ENCODE data around the gene COMP. TPM values are rescaled to one million over a fixed set of nuclear protein-coding genes. Genes with fewer than 3 reads are reported as not detected.

The COMP gene
- total RNA-seq, 1 experiment from 2014 or later: not detected

DNA sequence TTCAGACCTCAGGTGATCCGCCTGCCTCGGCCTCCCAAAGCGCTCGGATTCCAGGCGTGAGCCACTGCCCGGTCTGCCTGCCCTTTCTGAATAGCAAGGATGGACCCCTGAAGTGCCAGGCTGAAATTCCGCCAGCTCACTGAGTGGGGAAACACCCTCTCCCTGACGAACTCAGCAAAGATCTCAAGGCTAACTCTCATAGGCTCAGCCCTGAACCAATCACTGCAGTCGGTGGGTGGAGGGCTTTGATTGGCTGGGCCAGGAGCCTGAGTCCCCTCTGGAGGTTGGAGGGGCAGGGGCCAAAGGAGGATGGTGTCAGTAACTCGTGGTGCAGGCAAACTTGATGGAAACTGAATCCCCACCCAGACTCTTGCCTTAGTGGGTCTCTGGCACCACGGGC, 11.2 kb upstream of the COMP start:
- H3K4me1 ChIP-seq (ENCODE audit: control insufficient read depth in 1 of 2, insufficient read depth in 2 of 2, low read length in 2 of 2): no peaks in the 10 kb centered on the region
- H3K4me2 ChIP-seq (ENCODE audit: low read length): no peak overlapping the region
- no peak overlapping the region for H2AFZ ChIP-seq (ENCODE audit: low read depth, low read length, poor library complexity, severe bottlenecking)
- RAD21 ChIA-PET (ENCODE audit: low non-redundant PET in 1 of 2, low total read pairs in 2 of 2, uncharacterized antibody in 2 of 2, unreplicated experiment in 2 of 2): no interaction called here
- H3K9me2 ChIP-seq (ENCODE audit: insufficient read depth): no peaks in the 10 kb centered on the region
- CTCF ChIA-PET: no interaction called here
- no TSS peak for BruUV-seq (replicated peaks)
- H4K20me1 ChIP-seq (ENCODE audit: insufficient read depth): no peaks in the 10 kb centered on the region
- intact Hi-C loops (cut with micrococcal nuclease): no loop called here
- no peak overlapping the region for H3K9ac ChIP-seq (ENCODE audit: low read length)
- POLR2A ChIA-PET: no interaction called here
- no peak overlapping the region for H3K4me3 ChIP-seq (replicated peaks in 1 of 2; ENCODE audit: low read depth in 1 of 2, low read length in 2 of 2)
- no peaks in the 10 kb centered on the region for H3K79me2 ChIP-seq (ENCODE audit: insufficient read depth, low read length)
- no peaks in the 10 kb centered on the region for H3K36me3 ChIP-seq (ENCODE audit: control insufficient read depth in 1 of 2, insufficient read depth in 2 of 2, low read length in 2 of 2)
- ATAC-seq (peak; percentile 72), DNase-seq (ENCODE audit: low read depth, low spot score) (no peak)
- H3K27ac ChIP-seq (ENCODE audit: low read depth, low read length): no peak overlapping the region
- 0 out of 2 replicates have a peak, but pooled peaks cover 3% of the 10 kb centered on the region for H3K27me3 ChIP-seq (ENCODE audit: insufficient read depth, low read length)
- TF ChIP-seq EZH2phosphoT487 (IDR thresholded peaks at IDR 0.05; ENCODE audit: borderline replicate concordance) (no peak), SIN3A (IDR thresholded peaks at IDR 0.05; ENCODE audit: low read depth) (no peak), TCF7L2 (IDR thresholded peaks at IDR 0.05; ENCODE audit: borderline replicate concordance, extremely low read depth, insufficient read depth, insufficient read length) (no peak), ZFX (IDR thresholded peaks at IDR 0.05) (no peak), EZH2 (IDR thresholded peaks at IDR 0.05) (no peak), EGR1 (IDR thresholded peaks at IDR 0.05; ENCODE audit: low read depth) (no peak), RAD21 (IDR thresholded peaks at IDR 0.05; ENCODE audit: low read depth) (no peak), ZNF274 (IDR thresholded peaks at IDR 0.05; ENCODE audit: low read depth, low read length) (no peak), POLR2AphosphoS5 (IDR thresholded peaks at IDR 0.05; ENCODE audit: low read depth, low read length) (no peak), ELF1 (IDR thresholded peaks at IDR 0.05; ENCODE audit: borderline replicate concordance, low read depth) (no peak)
- TF ChIP-seq, protein P1, sequence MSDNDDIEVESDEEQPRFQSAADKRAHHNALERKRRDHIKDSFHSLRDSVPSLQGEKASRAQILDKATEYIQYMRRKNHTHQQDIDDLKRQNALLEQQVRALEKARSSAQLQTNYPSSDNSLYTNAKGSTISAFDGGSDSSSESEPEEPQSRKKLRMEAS (IDR thresholded peaks at IDR 0.05): no peak
- TF ChIP-seq, protein P2, sequence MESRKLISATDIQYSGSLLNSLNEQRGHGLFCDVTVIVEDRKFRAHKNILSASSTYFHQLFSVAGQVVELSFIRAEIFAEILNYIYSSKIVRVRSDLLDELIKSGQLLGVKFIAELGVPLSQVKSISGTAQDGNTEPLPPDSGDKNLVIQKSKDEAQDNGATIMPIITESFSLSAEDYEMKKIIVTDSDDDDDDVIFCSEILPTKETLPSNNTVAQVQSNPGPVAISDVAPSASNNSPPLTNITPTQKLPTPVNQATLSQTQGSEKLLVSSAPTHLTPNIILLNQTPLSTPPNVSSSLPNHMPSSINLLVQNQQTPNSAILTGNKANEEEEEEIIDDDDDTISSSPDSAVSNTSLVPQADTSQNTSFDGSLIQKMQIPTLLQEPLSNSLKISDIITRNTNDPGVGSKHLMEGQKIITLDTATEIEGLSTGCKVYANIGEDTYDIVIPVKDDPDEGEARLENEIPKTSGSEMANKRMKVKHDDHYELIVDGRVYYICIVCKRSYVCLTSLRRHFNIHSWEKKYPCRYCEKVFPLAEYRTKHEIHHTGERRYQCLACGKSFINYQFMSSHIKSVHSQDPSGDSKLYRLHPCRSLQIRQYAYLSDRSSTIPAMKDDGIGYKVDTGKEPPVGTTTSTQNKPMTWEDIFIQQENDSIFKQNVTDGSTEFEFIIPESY (IDR thresholded peaks at IDR 0.05; ENCODE audit: extremely low read depth, insufficient replicate concordance, low read length): no peak
- TF ChIP-seq, protein P3, sequence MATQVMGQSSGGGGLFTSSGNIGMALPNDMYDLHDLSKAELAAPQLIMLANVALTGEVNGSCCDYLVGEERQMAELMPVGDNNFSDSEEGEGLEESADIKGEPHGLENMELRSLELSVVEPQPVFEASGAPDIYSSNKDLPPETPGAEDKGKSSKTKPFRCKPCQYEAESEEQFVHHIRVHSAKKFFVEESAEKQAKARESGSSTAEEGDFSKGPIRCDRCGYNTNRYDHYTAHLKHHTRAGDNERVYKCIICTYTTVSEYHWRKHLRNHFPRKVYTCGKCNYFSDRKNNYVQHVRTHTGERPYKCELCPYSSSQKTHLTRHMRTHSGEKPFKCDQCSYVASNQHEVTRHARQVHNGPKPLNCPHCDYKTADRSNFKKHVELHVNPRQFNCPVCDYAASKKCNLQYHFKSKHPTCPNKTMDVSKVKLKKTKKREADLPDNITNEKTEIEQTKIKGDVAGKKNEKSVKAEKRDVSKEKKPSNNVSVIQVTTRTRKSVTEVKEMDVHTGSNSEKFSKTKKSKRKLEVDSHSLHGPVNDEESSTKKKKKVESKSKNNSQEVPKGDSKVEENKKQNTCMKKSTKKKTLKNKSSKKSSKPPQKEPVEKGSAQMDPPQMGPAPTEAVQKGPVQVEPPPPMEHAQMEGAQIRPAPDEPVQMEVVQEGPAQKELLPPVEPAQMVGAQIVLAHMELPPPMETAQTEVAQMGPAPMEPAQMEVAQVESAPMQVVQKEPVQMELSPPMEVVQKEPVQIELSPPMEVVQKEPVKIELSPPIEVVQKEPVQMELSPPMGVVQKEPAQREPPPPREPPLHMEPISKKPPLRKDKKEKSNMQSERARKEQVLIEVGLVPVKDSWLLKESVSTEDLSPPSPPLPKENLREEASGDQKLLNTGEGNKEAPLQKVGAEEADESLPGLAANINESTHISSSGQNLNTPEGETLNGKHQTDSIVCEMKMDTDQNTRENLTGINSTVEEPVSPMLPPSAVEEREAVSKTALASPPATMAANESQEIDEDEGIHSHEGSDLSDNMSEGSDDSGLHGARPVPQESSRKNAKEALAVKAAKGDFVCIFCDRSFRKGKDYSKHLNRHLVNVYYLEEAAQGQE (IDR thresholded peaks at IDR 0.05; ENCODE audit: low read depth): no peak
- TF ChIP-seq, protein P4, sequence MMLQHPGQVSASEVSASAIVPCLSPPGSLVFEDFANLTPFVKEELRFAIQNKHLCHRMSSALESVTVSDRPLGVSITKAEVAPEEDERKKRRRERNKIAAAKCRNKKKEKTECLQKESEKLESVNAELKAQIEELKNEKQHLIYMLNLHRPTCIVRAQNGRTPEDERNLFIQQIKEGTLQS (IDR thresholded peaks at IDR 0.05): no peak
- no peaks in the 10 kb centered on the region for H3K9me3 ChIP-seq (ENCODE audit: control insufficient read depth in 1 of 2, insufficient read depth in 1 of 2, low read depth in 1 of 2, low read length in 2 of 2)

All from HCT116 (cell line).